ENCODE measurements around the gene ACACA. TPM values are rescaled to one million over a fixed set of nuclear protein-coding genes. Genes with fewer than 3 reads are reported as not detected.

Gene ACACA
- total and polyA plus RNA-seq, 9 donors = 18.1 to 38.0 (median 24.4) TPM

DNA sequence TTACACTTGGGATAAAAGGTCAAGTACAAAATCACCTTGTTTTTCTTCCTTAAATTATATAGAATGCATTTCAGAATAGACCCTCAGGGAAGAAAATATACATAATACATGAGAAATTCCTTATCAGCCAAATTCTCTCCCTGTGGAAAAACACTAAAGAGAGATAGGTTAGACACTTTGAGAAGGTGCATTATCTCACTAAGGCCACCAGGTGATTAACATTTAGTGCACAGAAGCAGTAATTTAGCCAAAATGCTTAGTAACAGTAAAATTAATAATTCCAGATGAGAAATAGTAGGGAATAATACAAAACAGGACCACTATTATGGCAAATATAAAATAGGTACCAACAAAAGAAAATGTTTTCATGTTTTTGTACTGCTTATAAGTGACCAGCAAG is 216.1 kb downstream of the ACACA start:
- no peak overlapping the region for H3K27ac ChIP-seq (ENCODE audit: low read length)
- peaks cover 21% of the 10 kb centered on the region for H3K36me3 ChIP-seq (ENCODE audit: control insufficient read depth, insufficient read depth, low read length)
- no peak overlapping the region for H3K4me3 ChIP-seq (ENCODE audit: low read length)
- no peaks in the 10 kb centered on the region for H3K4me1 ChIP-seq (ENCODE audit: control insufficient read depth, insufficient read depth, low read length)
- DNase-seq = no peak
- no peaks in the 10 kb centered on the region for H3K9me3 ChIP-seq (replicated peaks; ENCODE audit: control insufficient read depth, low read depth, low read length)
- no peaks in the 10 kb centered on the region for H3K27me3 ChIP-seq (ENCODE audit: control insufficient read depth, insufficient read depth, low read length)

- peaks cover 27% of the 10 kb centered on the region for H3K36me3 ChIP-seq (ENCODE audit: control insufficient read depth, insufficient read depth, low read length)
- DNase-seq = no peak
- WGBS (ENCODE audit: insufficient coverage) = no CpG with 5 or more reads among the region's 11 CpGs
Observed at GRCh38 chr17:37188157-37188556, 218.5 kb downstream of the ACACA start.

DNA sequence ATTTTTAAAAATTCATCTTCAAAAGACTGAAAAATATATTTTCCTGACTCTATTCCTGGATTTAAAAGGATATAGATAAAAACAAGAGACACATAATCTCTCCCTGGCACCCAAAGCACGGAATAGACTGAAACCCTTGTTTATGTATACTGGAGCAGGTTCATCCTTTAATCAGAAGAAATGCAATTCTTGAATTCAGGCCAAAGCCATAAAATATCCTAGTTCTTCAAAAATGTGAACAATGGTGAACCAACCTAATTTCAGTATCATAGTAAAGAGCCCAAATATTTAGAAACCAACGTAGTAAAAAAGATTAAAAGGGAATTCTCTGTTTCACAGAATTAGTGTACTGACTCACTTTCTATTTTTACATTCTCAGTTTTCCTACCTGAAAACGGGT is 219.4 kb downstream of the ACACA start:
- DNase-seq = no peak
- no peak overlapping the region for H3K4me3 ChIP-seq (ENCODE audit: low read length)
- H3K9me3 ChIP-seq (replicated peaks; ENCODE audit: control insufficient read depth, low read depth, low read length) = no peaks in the 10 kb centered on the region
- no peaks in the 10 kb centered on the region for H3K4me1 ChIP-seq (ENCODE audit: control insufficient read depth, insufficient read depth, low read length)
- no peaks in the 10 kb centered on the region for H3K27me3 ChIP-seq (ENCODE audit: control insufficient read depth, insufficient read depth, low read length)
- H3K36me3 ChIP-seq (ENCODE audit: control insufficient read depth, insufficient read depth, low read length) = peaks cover 27% of the 10 kb centered on the region
- no peak overlapping the region for H3K27ac ChIP-seq (ENCODE audit: low read length)
- no CpG with 5 or more reads among the region's 3 CpGs for WGBS (ENCODE audit: insufficient coverage)

More at GRCh38 chr17:37188157-37188556, 218.5 kb downstream of the ACACA start:
- no peaks in the 10 kb centered on the region for H3K9me3 ChIP-seq (replicated peaks; ENCODE audit: control insufficient read depth, low read depth, low read length)
- H3K4me1 ChIP-seq (ENCODE audit: control insufficient read depth, insufficient read depth, low read length) = no peaks in the 10 kb centered on the region
- H3K27ac ChIP-seq (ENCODE audit: low read length) = no peak overlapping the region
- no peak overlapping the region for H3K4me3 ChIP-seq (ENCODE audit: low read length)
- H3K27me3 ChIP-seq (ENCODE audit: control insufficient read depth, insufficient read depth, low read length) = no peaks in the 10 kb centered on the region

GRCh38 chr17:37182786-37183465 is 223.7 kb downstream of the ACACA start:
- Histone ChIP-seq H3K36me3 (ENCODE audit: control insufficient read depth, insufficient read depth, low read length) (peaks cover 24% of the 10 kb centered on the region), H3K4me3 (ENCODE audit: low read length) (no peak overlapping the region), H3K27me3 (ENCODE audit: control insufficient read depth, insufficient read depth, low read length) (no peaks in the 10 kb centered on the region), H3K4me1 (ENCODE audit: control insufficient read depth, insufficient read depth, low read length) (no peaks in the 10 kb centered on the region), H3K27ac (ENCODE audit: low read length) (no peak overlapping the region), H3K9me3 (replicated peaks; ENCODE audit: control insufficient read depth, low read depth, low read length) (no peaks in the 10 kb centered on the region)
- 81% methylated on average over 3 of the region's 6 CpGs for WGBS (ENCODE audit: insufficient coverage)
- DNase-seq = no peak

DNA sequence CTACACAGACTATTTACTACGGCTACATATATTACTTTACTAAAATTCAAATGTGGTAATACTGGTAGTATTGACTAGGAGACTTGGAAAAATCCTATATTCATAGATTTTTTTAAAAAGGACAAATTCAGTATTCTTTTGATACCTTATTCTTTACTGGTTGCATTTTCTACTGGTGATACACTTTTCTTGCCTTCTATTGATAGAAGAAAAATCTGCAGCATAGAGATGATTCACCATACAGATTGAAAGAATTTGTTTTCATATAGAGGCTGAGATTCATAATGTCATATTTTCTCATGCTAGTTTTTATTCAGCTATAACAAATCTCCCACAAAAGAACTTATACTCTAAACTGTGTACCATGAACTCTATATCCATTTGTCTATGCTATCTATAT is 226.3 kb downstream of the ACACA start:
- Histone ChIP-seq H3K4me3 (ENCODE audit: low read length) (no peak overlapping the region), H3K27me3 (ENCODE audit: control insufficient read depth, insufficient read depth, low read length) (no peaks in the 10 kb centered on the region), H3K27ac (ENCODE audit: low read length) (no peak overlapping the region), H3K4me1 (ENCODE audit: control insufficient read depth, insufficient read depth, low read length) (no peaks in the 10 kb centered on the region), H3K36me3 (ENCODE audit: control insufficient read depth, insufficient read depth, low read length) (peaks cover 21% of the 10 kb centered on the region), H3K9me3 (replicated peaks; ENCODE audit: control insufficient read depth, low read depth, low read length) (no peaks in the 10 kb centered on the region)
- no peak for DNase-seq
- WGBS (ENCODE audit: insufficient coverage) = no CpG with 5 or more reads among the region's 1 CpG

- WGBS (ENCODE audit: insufficient coverage) = no CpG with 5 or more reads among the region's 1 CpG
- Histone ChIP-seq H3K4me3 (ENCODE audit: low read length) (no peak overlapping the region), H3K27me3 (ENCODE audit: control insufficient read depth, insufficient read depth, low read length) (no peaks in the 10 kb centered on the region), H3K27ac (ENCODE audit: low read length) (no peak overlapping the region), H3K9me3 (replicated peaks; ENCODE audit: control insufficient read depth, low read depth, low read length) (no peaks in the 10 kb centered on the region), H3K4me1 (ENCODE audit: control insufficient read depth, insufficient read depth, low read length) (no peaks in the 10 kb centered on the region), H3K36me3 (ENCODE audit: control insufficient read depth, insufficient read depth, low read length) (peaks cover 22% of the 10 kb centered on the region)
- DNase-seq = no peak
Observed at GRCh38 chr17:37179893-37180292, 226.7 kb downstream of the ACACA start.

DNA sequence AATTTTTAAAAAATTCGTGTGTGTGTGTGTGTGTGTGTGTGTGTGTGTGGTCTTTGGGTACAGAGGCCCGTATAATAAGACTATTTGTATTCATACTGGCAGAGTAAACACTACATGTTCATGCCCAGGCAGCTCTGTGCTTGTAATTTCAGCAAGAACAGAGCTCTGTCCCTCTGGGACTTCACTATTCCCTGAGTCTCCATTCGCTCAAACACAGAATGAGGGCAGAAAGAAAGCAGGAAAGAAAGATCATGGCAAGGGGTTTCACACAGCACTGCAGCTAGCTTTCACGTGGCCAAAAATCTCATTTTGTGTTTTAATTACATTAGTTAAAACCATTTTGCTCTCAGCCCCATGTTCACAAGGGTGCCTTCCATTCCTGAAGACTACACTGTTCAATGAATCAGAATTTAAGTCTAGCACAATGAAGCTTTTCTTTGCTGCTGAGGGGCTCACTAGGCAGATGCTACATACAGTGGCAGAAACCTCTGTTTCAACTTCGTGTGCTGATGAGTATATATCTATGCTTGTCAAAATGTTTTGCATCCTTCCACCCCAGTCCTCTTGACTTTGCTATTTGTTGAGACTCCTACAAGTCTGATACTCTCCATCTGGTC is 229.3 kb downstream of the ACACA start:
- Histone ChIP-seq H3K27me3 (ENCODE audit: control insufficient read depth, insufficient read depth, low read length) (no peaks in the 10 kb centered on the region), H3K36me3 (ENCODE audit: control insufficient read depth, insufficient read depth, low read length) (peaks cover 19% of the 10 kb centered on the region), H3K27ac (ENCODE audit: low read length) (no peak overlapping the region), H3K4me1 (ENCODE audit: control insufficient read depth, insufficient read depth, low read length) (no peaks in the 10 kb centered on the region), H3K9me3 (replicated peaks; ENCODE audit: control insufficient read depth, low read depth, low read length) (no peaks in the 10 kb centered on the region), H3K4me3 (ENCODE audit: low read length) (no peak overlapping the region)
- no peak for DNase-seq
- WGBS (ENCODE audit: insufficient coverage) = no CpG with 5 or more reads among the region's 5 CpGs

DNA sequence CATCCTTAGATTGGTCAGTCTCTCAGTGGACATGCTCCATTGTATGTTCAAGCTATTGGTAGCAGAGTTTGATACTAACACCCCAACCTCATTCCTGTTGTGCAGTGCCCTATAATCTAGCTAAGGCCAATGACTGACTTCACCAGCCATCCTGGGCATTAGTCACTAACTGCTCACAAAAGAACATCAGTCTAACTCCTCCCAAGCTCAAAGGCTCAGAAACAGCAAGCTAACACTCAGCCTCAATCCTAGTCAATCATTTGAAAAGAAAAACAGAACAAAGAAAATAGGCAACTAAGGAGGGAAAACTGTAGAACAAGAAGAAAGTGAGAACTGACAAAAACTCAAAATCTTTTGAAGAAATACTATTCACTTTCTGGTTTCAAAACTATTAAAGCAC is 229.9 kb downstream of the ACACA start:
- Histone ChIP-seq H3K4me1 (ENCODE audit: control insufficient read depth, insufficient read depth, low read length) (no peaks in the 10 kb centered on the region), H3K27ac (ENCODE audit: low read length) (no peak overlapping the region), H3K36me3 (ENCODE audit: control insufficient read depth, insufficient read depth, low read length) (peaks cover 19% of the 10 kb centered on the region), H3K4me3 (ENCODE audit: low read length) (no peak overlapping the region), H3K9me3 (replicated peaks; ENCODE audit: control insufficient read depth, low read depth, low read length) (no peaks in the 10 kb centered on the region), H3K27me3 (ENCODE audit: control insufficient read depth, insufficient read depth, low read length) (no peaks in the 10 kb centered on the region)
- no peak for DNase-seq

DNA sequence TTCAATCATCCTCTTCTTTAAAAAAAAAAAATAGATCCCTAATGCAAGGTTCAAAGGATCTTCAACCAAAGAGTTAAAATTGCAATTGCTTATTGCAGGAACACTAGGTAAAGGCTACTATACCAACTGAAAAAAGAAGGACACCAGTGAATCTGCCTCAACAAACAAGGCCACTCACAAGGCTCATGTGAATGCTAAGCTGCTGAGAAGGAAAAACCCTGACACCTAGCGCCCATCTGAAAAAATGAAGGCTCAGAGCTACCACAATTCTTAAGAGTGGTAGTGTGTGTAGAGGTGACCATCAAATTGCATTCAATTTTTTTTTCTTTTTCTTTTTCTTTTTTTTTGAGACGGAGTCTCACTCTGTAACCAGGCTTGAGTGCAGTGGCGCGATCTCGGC is 232.4 kb downstream of the ACACA start:
- WGBS (ENCODE audit: insufficient coverage) = 72% methylated on average over 4 of the region's 5 CpGs
- Histone ChIP-seq H3K9me3 (replicated peaks; ENCODE audit: control insufficient read depth, low read depth, low read length) (no peaks in the 10 kb centered on the region), H3K27me3 (ENCODE audit: control insufficient read depth, insufficient read depth, low read length) (no peaks in the 10 kb centered on the region), H3K4me3 (ENCODE audit: low read length) (no peak overlapping the region), H3K27ac (ENCODE audit: low read length) (no peak overlapping the region), H3K4me1 (ENCODE audit: control insufficient read depth, insufficient read depth, low read length) (no peaks in the 10 kb centered on the region), H3K36me3 (ENCODE audit: control insufficient read depth, insufficient read depth, low read length) (peaks cover 13% of the 10 kb centered on the region)
- peak; percentile 55 for DNase-seq

DNA sequence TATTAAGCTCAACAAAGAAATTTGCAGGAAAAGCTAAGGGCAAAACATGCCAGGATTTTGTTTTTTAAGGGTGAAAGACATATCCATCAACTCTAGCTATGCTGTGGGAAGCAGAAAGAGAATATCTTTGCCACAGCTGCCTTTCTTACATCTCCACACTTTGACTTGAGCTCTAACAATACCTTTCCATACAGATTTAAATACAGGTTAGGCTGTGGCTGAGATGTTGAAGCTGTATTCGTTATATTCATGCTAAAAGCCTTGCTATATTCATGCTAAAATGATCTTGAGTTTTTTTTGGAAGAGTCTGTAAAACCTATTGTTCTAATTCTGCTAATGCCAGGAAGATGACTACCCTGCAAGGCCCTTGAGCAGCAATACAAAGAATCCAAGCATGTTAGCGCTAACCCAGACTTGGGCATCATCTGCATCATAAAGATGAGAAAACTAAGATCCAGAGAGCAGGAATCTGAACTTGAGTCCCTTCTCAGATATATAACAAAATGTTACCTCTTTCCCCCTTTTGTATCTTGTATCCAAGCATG is 235.7 kb downstream of the ACACA start:
- H3K4me3 ChIP-seq (ENCODE audit: low read length) = no peak overlapping the region
- no peaks in the 10 kb centered on the region for H3K9me3 ChIP-seq (replicated peaks; ENCODE audit: control insufficient read depth, low read depth, low read length)
- H3K27me3 ChIP-seq (ENCODE audit: control insufficient read depth, insufficient read depth, low read length) = no peaks in the 10 kb centered on the region
- H3K4me1 ChIP-seq (ENCODE audit: control insufficient read depth, insufficient read depth, low read length) = no peaks in the 10 kb centered on the region
- 100% methylated on average over 1 of the region's 2 CpGs for WGBS (ENCODE audit: insufficient coverage)
- no peak overlapping the region for H3K27ac ChIP-seq (ENCODE audit: low read length)
- peaks cover 5% of the 10 kb centered on the region for H3K36me3 ChIP-seq (ENCODE audit: control insufficient read depth, insufficient read depth, low read length)
- DNase-seq = no peak
